Fibroblast of lung (primary cell): ENCODE data around the gene THAP4. TPM values are rescaled to one million over a fixed set of nuclear protein-coding genes. Genes with fewer than 3 reads are reported as not detected.

Source experiments
- DNase-seq, 2 donors: peaks; one replicate each; pipeline versions ENCODE4 v3.0.0 to v3.0.0-alpha.2; 2010; ENCODE audit warnings: low read depth in 2 of 2
- H2AFZ ChIP-seq: 2 replicates; pipeline ENCODE4 v1.5.1; 2012; ENCODE audit warnings: low read length, control low read depth, inconsistent platforms
- H3K27ac ChIP-seq: 2 replicates; pipeline ENCODE4 v1.5.1; 2011; ENCODE audit warnings: low read length, control low read depth; ENCODE audit not compliant: insufficient read depth
- H3K27me3 ChIP-seq: 2 replicates; pipeline ENCODE4 v1.5.1; 2011; ENCODE audit warnings: mild to moderate bottlenecking, low read length; ENCODE audit not compliant: control insufficient read depth, insufficient read depth
- H3K36me3 ChIP-seq: 2 replicates; pipeline ENCODE4 v1.5.1; 2011; ENCODE audit warnings: low read length; ENCODE audit not compliant: control insufficient read depth, insufficient read depth
- H3K4me1 ChIP-seq: 2 replicates; pipeline ENCODE4 v1.5.1; 2011; ENCODE audit warnings: low read length; ENCODE audit not compliant: control insufficient read depth, insufficient read depth; ENCODE audit errors: extremely low read depth
- H3K4me2 ChIP-seq: 2 replicates; pipeline ENCODE4 v1.5.1; 2011; ENCODE audit warnings: low read length, control low read depth; ENCODE audit not compliant: insufficient read depth; ENCODE audit errors: extremely low read depth
- H3K4me3 ChIP-seq, 4 experiments: fragments of 200-600 bp in 1 of 4; sonication (generic) in 1 of 4; replicated peaks in 1 of 4; 2 replicates each; pipeline ENCODE4 v1.5.1; 2011 to 2016; ENCODE audit warnings: low read length in 4 of 4, low read depth in 3 of 4, mild to moderate bottlenecking in 3 of 4, control low read depth in 2 of 4, inconsistent platforms in 1 of 4, mixed read lengths in 1 of 4; ENCODE audit not compliant: insufficient read depth in 1 of 4; ENCODE audit errors: control extremely low read depth in 1 of 4
- H3K79me2 ChIP-seq: 2 replicates; pipeline ENCODE4 v1.5.1; 2012; ENCODE audit warnings: mild to moderate bottlenecking, low read length, inconsistent platforms; ENCODE audit not compliant: control insufficient read depth, insufficient read depth
- H3K9ac ChIP-seq: 2 replicates; pipeline ENCODE4 v1.5.1; 2011; ENCODE audit warnings: mild to moderate bottlenecking, low read length, control low read depth; ENCODE audit not compliant: insufficient read depth
- H3K9me3 ChIP-seq: 2 replicates; pipeline ENCODE4 v1.5.1; 2012; ENCODE audit warnings: low read depth, low read length; ENCODE audit not compliant: control insufficient read depth, insufficient read depth
- H4K20me1 ChIP-seq: 2 replicates; pipeline ENCODE4 v1.5.1; 2011; ENCODE audit warnings: low read length; ENCODE audit not compliant: control insufficient read depth, insufficient read depth; ENCODE audit errors: extremely low read depth
- CTCF ChIP-seq, 2 donors: IDR thresholded peaks in 1 of 2; conservative IDR thresholded peaks in 1 of 2; 1 replicate in 1 of 2; 2 replicates in 1 of 2; pipeline ENCODE4 v1.5.1; 2011 to 2012; ENCODE audit warnings: low read length in 2 of 2, control low read depth in 1 of 2, inconsistent platforms in 1 of 2, low read depth in 1 of 2, mild to moderate bottlenecking in 1 of 2
- EZH2 ChIP-seq: IDR thresholded peaks from 2 replicates; pipeline ENCODE4 v1.5.1; 2012; ENCODE audit warnings: low read length, control low read depth, mild to moderate bottlenecking; ENCODE audit errors: missing control alignments
- polyA plus RNA-seq, 2 donors: library from polyadenylated mRNA; depleted of rRNA in 1 of 2; stranded (reverse) in 1 of 2; unstranded in 1 of 2; fragments of >200 nt; gene quantifications; 2 replicates each; pipeline ENCODE4 v1.2.1, GENCODE V29; 2011 to 2012; ENCODE audit warnings: missing spikeins in 1 of 2
- total RNA-seq: library from RNA; depleted of rRNA; stranded (reverse); fragments of >200 nt; gene quantifications from 2 replicates; pipeline ENCODE4 v1.2.1, GENCODE V29; 2014

THAP4 gene
- total and polyA plus RNA-seq, 2 donors (not counting 1 experiment from before 2014, with no cell fraction given): 19.3 to 47.7 TPM

GRCh38 chr2:241615041-241615440 is 21.9 kb downstream of the THAP4 start:
- Histone ChIP-seq H3K27me3 (no peaks in the 10 kb centered on the region), H3K9ac (no peak overlapping the region), H4K20me1 (peaks cover 4% of the 10 kb centered on the region), H3K4me3 (no peak overlapping the region), H3K27ac (no peak overlapping the region), H3K9me3 (no peaks in the 10 kb centered on the region), H3K36me3 (peaks cover 2% of the 10 kb centered on the region), H3K4me1 (peaks cover 7% of the 10 kb centered on the region), H3K79me2 (peaks cover 32% of the 10 kb centered on the region), H3K4me2 (no peak overlapping the region), H2AFZ (no peak overlapping the region)
- DNase-seq: no peak
- TF ChIP-seq EZH2 (no peak), CTCF (conservative IDR thresholded peaks at IDR 0.05 in 1 of 2, IDR thresholded peaks at IDR 0.05 in 1 of 2; ENCODE audit: low read depth in 1 of 2, low read length in 2 of 2) (no peak)

DNA sequence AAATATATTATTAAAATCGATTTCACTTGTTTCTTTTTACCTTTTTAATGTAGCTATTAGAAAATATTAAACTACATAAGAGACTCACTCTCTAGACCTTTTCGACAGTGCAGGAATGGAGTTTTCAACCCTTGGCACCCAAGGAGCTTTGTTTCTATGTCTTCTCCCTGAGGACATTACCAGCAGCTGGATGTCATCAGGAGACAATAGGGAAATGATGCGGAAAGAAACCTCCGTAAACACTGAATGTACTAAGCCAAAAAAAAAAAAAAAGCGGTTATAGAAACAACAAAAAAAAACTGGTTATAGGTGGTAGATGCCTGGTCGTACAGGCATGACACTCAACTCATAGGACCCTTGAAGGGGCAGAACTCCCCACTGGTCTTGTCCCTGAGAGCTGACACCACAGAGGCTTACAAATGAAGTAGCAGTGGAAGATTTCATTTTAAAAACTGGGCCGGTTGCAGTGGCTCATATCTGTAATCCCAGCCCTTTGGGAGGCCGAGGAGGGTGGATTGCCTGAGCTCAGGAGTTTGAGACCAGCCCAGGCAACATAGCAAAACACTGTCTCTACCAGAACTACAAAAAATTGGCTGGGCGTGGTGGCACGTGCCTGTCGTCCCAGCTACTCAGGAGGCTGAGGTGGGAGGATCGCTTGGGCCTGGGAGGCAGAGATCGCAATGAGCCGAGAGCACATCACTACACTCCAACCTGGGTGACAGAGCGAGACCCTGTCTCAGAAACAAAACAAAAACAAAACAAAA is 23.8 kb downstream of the THAP4 start:
- no peak overlapping the region for H3K27ac ChIP-seq
- peak; percentile 36 to 65 for DNase-seq
- TF ChIP-seq EZH2 (no peak), CTCF (conservative IDR thresholded peaks at IDR 0.05 in 1 of 2, IDR thresholded peaks at IDR 0.05 in 1 of 2; ENCODE audit: low read depth in 1 of 2, low read length in 2 of 2) (no peak)
- no peak overlapping the region for H3K9ac ChIP-seq
- H3K27me3 ChIP-seq: no peaks in the 10 kb centered on the region
- no peak overlapping the region for H2AFZ ChIP-seq
- no peaks in the 10 kb centered on the region for H3K36me3 ChIP-seq
- H3K9me3 ChIP-seq: no peaks in the 10 kb centered on the region
- H4K20me1 ChIP-seq: peaks cover 4% of the 10 kb centered on the region
- peaks cover 27% of the 10 kb centered on the region for H3K79me2 ChIP-seq
- H3K4me2 ChIP-seq: peak overlapping the region; percentile 33
- peaks cover 7% of the 10 kb centered on the region for H3K4me1 ChIP-seq
- no peak overlapping the region for H3K4me3 ChIP-seq

- Histone ChIP-seq H3K9me3 (no peaks in the 10 kb centered on the region), H3K27me3 (no peaks in the 10 kb centered on the region), H3K27ac (no peak overlapping the region), H3K79me2 (peaks cover 20% of the 10 kb centered on the region), H3K4me3 (no peak overlapping the region), H3K36me3 (no peaks in the 10 kb centered on the region), H3K4me2 (peak overlapping the region; percentile 40), H3K9ac (no peak overlapping the region), H4K20me1 (peaks cover 4% of the 10 kb centered on the region), H3K4me1 (peaks cover 5% of the 10 kb centered on the region), H2AFZ (no peak overlapping the region)
- DNase-seq: peak in 1 of 2 donors; percentile 56
- no peak for TF ChIP-seq EZH2
- TF ChIP-seq CTCF (conservative IDR thresholded peaks at IDR 0.05 in 1 of 2, IDR thresholded peaks at IDR 0.05 in 1 of 2; ENCODE audit: low read depth in 1 of 2, low read length in 2 of 2): no peak
Measured at GRCh38 chr2:241612156-241613016, 24.6 kb downstream of the THAP4 start.
